Epithelial cell of esophagus (primary cell): Measurements from ENCODE around the gene TNFAIP8L1.

Source experiments
- DNase-seq: peaks from one replicate; pipeline ENCODE4 v3.0.0; 2010; ENCODE audit warnings: low read depth
- H3K4me3 ChIP-seq: 2 replicates; pipeline ENCODE4 v1.5.1; 2011; ENCODE audit warnings: mild to moderate bottlenecking, low read length, control low read depth
- TF ChIP-seq, protein P1 (sequence below): IDR thresholded peaks from 2 replicates; pipeline ENCODE4 v1.5.1; 2011; ENCODE audit warnings: low read depth, mild to moderate bottlenecking, low read length, control low read depth, inconsistent platforms; ENCODE audit not compliant: insufficient read depth; ENCODE audit errors: missing control alignments

The TNFAIP8L1 gene

DNA sequence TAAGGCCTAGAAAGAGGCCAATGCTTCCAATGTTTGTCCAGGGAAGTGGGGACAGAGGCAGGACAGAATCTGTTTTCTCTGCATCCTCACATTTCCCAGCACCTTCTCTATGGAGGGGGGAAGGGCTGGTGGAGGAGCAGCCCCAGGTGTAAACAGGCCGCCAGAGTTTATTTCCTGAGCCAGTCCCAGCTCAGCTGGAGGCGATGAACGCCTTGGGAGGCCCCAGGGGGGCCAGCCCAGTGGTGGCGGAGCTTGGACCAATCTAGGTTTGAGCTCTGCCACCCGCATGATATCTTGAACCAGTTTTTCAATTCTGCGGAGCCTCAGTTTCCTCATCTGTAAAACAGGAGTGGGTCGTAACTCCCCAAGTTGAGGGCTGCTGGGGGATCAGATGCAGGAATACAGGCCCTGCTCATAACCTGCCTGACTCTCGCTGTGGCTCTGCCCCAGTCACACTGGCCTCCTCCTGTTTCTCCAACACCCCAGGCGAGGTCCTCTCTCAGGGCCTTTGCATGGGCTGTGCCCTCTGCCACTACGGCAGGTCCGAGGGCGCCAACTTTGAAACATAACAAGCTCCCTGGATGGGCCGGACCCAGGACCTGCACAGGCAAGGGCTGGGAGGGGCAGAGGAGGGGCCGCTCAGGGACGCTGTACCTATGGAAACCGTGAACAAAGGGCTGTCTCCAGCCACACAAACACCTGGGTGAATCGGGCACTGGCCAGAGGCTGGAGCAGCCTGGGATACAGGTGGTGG is 1.1 kb downstream of the TNFAIP8L1 start:
- DNase-seq = peak; percentile 81
- TF ChIP-seq, protein P1, sequence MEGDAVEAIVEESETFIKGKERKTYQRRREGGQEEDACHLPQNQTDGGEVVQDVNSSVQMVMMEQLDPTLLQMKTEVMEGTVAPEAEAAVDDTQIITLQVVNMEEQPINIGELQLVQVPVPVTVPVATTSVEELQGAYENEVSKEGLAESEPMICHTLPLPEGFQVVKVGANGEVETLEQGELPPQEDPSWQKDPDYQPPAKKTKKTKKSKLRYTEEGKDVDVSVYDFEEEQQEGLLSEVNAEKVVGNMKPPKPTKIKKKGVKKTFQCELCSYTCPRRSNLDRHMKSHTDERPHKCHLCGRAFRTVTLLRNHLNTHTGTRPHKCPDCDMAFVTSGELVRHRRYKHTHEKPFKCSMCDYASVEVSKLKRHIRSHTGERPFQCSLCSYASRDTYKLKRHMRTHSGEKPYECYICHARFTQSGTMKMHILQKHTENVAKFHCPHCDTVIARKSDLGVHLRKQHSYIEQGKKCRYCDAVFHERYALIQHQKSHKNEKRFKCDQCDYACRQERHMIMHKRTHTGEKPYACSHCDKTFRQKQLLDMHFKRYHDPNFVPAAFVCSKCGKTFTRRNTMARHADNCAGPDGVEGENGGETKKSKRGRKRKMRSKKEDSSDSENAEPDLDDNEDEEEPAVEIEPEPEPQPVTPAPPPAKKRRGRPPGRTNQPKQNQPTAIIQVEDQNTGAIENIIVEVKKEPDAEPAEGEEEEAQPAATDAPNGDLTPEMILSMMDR = no peak
- peak overlapping the region; percentile 75 for H3K4me3 ChIP-seq

DNA sequence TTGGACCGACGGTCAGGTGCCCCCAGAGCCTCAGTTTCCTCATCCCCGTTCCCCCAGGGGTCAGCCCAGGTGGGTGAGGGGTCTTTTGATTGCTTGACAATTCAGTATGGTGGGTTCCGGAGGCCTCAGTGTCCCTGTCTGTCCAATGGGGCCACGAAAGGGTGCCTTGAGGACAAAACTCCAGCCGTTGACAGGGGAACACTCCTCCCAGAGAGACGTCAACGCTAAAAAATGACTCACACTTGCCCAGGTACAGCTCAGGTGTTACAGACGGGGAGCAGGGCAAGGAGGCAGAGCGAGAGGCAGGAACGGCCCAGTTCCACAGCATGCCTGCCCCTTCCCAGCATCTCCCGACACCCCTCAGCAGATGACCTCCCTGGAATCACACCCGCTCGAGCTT is 1.8 kb downstream of the TNFAIP8L1 start:
- H3K4me3 ChIP-seq = peak overlapping the region; percentile 4
- TF ChIP-seq, protein P1 = no peak
- DNase-seq = peak; percentile 74

DNA sequence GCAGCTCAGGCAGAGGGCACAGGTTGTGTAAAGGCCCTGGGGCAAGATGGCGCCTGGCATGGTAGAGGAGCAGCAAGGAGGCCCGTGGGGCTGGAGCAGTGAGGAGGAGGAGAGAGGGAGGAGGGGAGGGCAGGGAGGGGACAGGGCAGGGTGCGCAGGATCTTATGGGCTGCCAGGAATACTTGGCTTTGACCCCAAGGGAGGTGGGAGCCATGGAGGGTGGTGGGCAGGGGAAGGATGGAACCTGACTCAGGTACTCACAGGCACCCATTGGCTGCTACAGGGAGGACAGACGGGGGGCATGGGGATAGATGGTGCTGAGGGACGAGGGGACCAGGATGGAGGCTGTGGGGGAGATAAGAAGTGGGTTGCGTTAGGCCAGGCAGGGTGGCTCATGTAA is 3.3 kb downstream of the TNFAIP8L1 start:
- no peak overlapping the region for H3K4me3 ChIP-seq
- TF ChIP-seq, protein P1 = no peak
- DNase-seq = no peak

DNA sequence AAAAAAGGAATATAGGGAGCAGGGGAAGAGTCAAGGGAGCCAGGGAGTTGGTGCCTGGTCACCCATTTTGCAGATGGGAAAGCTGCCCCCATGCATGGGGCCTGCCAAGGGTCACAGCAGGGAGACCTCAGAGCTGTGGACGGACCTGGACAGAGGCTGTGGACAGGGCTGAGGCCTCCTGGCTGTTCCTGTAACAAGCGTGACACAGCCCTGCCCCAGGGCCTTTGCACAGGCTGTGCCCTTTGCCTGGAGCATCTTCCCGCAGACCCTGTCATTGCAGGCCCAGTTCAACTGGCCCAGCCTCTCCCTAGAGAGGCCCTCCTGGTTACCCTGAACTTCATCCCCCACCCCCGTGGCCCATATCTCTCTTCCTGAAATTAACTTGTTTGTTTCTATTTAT is 6.4 kb downstream of the TNFAIP8L1 start:
- no peak overlapping the region for H3K4me3 ChIP-seq
- TF ChIP-seq, protein P1 = no peak
- DNase-seq = no peak

DNA sequence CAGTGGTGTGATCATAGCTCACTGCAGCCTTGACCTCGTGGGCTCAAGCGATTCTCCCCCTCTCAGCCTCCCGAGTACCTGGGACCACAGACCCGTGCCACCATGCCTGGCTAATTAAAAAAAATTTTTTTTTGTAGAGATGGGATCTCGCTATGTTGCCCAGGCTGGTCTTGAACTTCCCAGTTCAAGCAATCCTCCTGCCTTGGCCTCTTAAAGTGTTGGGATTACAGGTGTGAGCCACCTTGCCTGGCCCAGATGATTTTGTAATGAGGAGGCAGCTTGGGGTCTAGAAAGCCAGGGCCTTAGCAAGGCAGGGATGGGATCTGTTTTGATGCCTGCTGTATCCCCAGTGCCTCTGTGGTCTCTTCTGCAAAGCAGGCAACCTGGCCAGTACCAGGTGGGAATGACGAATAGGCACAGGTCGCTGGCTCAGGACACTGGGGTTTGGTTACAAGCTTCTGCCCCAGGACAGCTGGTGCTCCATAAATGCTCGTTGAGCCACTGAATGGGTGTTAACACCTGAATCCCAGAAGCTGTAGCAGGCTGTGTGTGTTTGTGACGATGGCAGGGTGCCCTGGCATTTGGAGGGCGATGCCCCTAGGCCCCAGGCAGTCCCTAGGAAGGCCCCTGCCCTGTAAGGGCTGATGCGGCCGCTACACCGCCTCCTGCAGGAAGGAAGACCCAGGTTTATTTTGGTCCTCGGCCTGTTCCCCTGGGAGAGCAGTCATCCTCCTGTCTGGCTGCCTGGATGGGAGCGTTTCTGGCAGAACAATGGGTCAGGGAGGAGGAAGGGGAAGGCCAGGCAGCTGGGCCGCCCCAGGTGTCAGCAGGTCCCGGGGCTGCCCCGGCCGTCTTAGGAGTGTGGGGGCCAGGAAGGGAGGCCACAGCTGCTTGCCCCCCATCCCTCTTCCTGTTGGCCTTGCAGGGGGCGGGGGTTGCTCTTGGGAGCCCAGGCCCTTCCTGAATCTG is 8.6 kb downstream of the TNFAIP8L1 start:
- H3K4me3 ChIP-seq = no peak overlapping the region
- TF ChIP-seq, protein P1 = no peak
- no peak for DNase-seq

DNA sequence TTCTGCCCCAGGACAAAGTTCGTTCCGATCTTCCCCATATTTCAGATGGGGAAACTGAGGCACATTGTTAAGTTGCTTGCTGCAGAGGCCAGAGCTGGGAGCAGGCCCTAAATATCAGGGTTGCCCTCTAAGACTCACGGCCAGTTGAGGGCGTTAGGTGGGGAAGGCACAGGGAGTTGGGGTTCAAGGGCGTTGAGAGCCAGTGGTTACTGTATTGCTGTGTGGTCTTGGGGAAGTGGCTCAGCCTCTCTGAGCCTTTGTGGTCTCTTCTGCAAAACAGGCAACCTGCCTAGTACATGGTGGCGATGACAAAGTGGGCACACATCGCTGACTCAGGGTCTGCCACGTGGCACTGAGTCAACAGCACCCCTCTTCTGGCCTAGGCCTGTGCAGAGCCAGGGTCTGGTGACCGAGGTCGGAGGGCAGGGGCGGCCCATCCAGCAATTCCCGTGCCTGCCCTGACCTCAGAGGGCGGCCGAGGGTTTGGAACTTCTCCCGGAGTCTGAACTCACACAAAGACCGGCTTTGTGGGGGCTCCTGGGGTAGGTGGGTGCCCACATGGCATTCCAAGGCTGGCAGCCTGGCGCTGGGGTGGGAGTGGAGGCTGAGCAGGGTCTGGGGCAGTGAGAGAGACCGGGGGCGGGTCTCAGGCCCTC is 10.2 kb downstream of the TNFAIP8L1 start:
- DNase-seq = no peak
- TF ChIP-seq, protein P1 = no peak
- no peak overlapping the region for H3K4me3 ChIP-seq
